ENCODE results near the gene FBRS.
A peak's percentile ranks its signal among the peaks of the same experiment; 100 is the strongest.
"Not testable (repeated sequence)": the region's sequence is repeated elsewhere in the genome, so short reads cannot be mapped to it uniquely, and the experiment has no call there.

The FBRS gene

DNA sequence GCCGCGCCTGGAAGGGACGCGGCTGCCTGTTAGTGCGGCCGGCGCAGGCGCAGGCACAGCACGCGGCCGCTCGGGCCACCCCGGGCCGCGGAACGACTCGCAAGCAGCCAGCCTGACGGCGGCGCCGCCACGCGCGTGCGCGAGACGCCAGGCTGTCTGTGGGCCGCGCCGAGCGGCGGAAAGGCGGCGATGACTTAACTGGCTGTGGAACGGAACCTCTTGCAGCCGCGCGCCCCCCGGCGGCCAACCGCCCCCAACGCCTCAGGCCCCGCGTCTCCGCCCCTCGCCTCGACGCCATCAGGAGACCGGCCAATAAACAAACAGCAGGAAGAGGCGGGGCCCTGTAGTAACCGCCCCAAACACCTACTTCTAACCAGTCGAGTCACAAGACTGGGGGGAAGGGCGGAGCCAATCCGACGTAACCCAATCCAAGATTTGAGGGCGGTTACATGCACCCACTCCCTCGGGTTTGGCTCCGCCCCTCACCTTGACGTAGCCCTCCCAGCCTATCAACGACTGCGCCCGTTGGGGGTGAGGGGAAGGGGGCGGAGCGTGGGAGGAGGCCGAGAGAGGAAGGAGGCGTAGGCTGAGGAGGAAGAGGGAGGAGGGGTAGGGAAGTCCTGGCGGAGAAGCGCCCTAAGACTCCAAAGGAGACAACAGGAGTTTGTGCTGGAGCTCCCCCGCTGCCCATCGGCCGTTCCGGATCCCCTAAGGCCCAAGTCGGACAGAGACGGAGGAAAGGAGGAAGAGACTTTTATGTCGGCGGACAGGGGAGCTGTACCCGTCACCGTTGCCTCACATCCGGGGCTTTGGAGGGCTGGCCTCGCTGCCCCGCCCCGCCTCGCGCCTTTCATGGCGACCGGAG is at the start of gene FBRS:
TSS of gene FBRS (plus strand) at position 566 of the 865 bp plus-strand sequence. CDS start 1,088 bp downstream, outside the sequence.
- DNase-seq (ENCODE audit: low read depth) = peak; percentile 100

DNA sequence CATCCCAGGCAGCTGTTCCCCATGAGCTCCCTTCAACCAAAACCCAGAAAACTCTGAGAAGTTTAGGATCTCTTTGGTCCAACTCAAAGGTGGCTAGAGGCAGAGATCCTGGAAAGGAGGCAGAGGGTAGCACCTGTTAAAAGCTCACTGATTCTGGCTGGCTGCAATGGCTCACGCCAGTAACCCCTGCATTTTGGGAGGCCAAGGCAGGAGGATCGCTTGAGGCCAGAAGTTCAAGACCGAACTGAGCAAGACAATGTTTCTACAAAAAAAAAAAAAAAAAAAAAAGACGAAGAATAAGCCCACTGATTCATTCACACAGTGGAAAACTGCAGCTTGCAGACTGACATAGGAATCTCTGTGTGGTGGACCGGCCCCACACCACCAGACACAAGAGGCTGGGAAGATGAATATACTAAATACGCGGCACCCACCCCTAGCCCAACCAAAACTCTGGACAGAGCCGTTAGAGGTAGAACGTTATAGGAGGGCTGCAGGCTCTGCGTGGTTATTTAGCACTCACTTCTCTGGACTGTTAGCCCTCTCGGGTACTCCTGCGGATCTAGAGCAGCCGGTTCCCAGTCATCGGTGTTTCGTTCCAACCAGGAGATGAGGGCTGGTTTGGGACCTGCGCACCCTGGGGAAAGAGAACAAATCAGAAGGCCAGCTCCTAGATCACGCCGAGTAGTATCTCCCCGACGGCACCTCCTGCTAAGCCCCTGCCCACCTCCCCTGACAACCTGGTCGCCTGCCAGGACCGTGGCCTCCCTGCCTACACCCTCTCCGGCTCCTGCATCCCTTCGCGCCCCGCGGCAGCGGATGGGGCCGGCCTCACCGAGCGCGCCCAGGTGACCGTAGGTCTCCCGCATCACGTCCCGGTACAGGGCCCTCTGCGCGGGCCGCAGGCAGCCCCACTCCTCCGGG is 49.0 kb upstream of the FBRS start:
- DNase-seq (ENCODE audit: low read depth) = no peak

DNA sequence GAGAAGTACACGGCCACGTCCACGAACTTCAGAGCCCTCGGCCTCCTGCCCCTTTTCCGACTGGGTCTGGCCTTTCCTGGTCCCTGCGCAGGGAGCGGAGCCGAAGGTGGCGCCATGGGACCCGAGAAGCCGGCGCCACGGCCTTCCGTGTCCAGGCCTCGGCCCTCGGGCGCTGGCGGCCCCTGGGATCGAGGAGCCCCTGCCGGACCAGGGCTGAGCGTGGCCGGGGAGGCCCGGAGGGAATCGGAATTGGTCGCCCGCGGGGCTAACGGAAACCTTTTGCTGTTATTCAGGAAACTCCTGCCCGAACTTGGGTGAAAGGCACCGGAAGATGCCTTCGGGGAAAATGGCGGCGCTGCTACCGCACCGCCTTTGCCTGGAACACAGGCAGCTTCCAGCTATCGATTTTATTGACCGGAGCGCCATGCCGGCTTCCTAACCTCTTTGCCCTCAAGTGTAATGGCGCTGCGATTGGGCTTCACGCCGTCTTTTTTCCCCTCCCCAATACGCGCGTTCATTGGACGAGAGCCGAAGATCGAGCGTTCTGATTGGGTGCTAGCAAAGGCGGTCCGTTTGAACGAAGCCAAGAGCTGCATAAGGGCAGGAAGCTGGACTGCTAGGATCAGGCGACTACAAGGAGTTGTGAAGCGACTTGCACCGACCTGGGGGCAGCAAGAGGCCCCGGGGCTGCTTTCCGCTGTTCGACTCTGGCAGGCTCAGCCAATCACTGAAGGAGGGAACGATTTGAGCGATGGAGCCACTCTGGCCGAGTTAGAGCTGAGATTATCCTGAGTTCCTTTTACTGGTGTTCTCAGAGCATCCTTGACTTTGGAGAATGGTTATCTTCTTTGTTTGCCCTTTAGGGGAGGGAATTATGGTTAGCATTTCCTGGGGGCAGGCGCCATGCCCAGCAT is 48.0 kb upstream of the FBRS start, which contains the start of gene ZNF689:
TSS of gene ZNF689 (minus strand) at position 464 of the 914 bp plus-strand sequence. CDS start at position 116, 348 bp downstream.
- peak; percentile 89 for DNase-seq (ENCODE audit: low read depth)

DNA sequence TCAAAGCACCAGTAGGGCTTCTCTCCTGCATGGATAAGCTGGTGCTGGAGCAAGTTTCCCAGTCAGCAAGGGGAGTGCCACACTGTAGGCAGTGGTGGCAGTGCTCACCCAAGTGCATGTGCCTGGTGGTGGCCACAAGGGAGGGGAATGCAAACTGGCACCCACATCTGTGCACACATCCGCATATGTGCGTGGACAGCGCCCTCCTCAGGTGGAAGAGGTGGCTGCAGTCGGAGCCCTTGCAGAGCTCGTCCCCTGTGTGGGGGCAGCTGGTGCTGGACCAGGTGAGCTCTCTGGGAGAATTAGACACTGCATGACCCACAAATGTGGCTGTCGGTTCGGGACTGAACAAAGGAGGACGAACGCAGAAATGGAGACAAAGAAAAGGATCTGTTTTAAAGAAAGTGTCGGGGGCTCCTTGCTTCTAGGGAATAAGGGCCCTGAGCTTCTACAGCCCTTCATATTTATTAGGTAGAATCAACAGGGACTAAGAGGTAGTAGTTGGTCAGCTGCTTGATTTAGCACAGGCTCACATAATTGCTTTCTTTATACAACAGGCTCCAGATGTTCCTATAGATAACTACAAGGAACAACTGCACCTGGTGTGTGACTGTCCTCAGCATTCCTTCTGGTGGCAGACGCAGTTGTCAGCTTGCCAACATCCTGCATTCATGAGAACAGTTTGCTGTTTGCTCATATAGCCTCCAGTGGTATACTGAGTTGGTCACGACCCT is 42.7 kb upstream of the FBRS start:
- DNase-seq (ENCODE audit: low read depth) = peak; percentile 37

DNA sequence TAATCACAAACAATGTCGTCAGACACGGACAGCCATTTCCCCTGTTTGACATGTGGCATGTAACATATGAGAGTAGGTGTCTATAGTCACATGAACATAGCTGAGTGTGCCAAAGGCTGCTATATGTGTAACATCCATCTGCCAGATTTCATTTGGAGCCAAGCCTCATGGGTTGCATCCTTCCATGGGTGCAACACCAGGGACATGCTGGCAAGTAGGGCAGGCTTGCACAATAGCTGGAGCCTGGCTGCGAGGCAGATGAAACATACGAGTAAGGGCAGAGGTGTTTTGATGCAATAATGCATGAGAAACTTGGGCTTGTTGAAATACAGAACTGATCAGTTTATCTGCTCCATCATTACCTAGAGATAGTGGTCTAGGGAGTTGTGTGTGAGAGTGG is 39.0 kb upstream of the FBRS start:
- DNase-seq (ENCODE audit: low read depth) = no peak

DNA sequence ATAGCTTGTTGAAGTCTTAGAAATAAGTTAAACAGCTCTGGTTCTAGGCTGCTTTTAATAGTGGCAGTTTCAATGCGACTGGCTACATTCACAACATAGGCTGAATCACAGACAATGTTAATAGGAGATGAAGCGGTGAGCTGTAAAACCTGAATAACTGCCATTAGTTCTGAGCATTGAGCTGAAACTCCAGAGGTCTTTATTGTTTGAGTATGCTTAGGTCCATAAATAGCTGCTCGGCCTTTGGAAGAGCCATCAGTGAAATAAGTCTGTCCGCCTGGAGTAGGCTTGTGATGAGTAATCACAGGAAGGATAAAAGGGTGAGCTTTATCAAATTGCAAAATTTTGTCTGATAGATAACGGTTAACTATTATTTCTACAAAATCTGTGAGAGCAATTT is 38.6 kb upstream of the FBRS start:
- no peak for DNase-seq (ENCODE audit: low read depth)

DNA sequence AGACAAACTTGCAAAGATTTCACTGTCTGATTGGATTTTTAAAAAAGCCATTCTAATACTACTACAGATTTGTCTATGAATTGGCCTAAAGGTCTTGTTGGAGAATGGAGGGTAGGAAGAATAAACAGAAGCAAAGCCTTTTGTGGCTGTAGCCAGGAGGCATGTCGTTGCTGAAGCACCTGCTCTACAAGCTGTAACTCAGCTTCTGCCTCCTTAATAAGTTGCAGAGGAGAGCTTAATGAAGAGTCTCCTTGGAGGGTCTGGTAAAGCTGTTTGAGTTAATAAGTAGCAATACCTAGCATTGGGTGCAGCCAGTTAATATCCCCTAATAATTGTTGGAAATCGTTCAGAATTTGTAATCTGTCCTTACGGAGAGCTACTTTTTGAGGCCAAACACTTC is 38.1 kb upstream of the FBRS start:
- DNase-seq (ENCODE audit: low read depth) = no peak

DNA sequence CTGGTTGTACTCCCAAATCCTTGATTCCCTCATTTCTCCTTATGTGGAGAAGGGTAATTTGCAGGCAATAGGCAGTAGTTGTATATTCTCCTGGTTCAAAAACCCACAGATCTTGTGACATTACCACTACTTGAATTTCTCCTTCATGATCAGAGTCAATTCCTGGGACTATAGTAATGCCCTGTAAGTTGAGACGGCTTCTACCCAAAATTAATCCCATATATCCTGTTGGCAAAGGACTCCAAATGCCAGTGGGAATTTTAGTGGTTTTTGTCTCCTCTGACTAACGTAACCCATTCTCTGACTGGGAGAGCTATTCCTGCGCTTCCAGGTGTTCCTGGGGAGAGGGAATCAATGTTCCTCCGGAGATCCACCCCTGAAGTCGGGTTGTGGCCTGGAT is 36.5 kb upstream of the FBRS start:
- no peak for DNase-seq (ENCODE audit: low read depth)

DNA sequence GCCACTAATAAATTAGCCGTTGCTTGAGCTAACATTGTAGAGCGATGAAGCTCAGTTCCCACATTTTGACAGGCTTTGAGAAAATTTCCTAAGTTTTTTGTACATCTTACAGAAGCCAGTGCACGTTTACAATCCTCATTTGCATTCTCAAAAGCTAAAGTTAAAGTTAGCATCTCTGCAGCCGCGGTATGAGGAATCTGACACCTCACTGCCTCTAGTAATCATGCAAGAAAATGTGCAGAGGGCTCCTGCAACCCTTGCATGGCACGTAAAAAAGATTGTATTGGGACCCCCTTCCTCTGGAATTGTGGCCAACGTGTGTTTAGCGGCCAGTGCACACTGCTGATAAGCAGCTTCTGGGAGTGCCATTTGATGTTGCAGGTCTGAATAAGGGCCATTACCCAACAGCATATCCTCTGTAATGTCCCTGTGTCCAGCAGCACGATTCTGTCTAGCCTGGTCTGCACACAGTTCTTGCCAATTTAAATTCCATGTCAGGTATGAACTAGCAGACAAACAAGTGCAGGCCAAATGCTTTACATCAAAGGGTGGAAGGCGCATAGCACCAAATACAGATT is 35.7 kb upstream of the FBRS start:
- no peak for DNase-seq (ENCODE audit: low read depth)

DNA sequence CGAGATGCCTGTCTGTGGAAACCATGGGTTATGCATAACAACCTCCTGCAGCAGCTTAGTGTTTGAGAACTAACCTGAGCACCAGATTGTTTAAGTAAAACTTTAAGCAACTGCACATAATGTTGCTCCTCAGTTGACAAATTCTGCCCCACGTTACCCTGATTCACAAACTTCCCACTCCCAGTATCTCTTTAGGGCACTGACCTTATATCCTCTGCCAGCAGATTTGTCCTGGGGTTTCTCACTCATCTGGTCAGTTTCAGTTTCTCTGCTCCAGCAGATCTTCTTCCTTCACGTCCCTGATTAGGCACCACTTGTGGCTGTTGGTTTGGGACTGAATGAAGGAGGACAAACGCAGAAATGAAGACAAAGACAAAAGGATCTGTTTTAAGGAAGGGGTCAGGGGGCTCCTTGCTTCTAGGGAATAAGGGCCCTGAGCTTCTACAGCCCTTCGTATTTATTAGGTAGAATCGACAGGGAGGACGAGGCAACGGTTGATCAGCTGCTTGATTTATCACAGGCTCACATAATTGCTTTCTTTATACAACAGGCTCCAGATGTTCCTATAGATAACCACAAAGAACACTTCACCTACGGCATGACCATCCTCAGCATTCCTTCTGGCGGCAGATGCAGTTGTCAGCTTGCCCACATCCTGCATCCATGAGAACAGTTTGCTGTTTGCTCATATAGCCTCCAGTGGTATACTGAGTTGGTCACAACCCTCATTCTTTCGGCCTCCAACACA is 34.5 kb upstream of the FBRS start:
- no peak for DNase-seq (ENCODE audit: low read depth)

DNA sequence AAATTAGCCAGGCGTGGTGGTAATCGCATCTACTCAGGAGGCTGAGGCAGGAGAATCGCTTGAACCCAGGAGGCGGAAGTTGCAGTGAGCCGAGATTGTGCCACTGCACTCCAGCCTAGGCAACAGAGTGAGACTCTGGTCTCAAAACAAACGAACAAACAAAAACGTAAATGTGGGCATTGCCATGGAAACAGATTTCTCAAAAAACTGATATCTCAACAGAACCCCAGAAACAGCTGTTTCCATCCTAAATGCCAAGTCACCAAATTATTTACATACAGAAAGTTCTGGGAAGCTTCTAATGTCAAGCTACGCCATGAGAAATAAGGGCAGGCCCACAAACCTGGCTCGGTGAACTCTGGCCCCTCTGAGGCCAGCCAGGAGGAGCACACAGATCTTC is 32.0 kb upstream of the FBRS start:
- no peak for DNase-seq (ENCODE audit: low read depth)

DNA sequence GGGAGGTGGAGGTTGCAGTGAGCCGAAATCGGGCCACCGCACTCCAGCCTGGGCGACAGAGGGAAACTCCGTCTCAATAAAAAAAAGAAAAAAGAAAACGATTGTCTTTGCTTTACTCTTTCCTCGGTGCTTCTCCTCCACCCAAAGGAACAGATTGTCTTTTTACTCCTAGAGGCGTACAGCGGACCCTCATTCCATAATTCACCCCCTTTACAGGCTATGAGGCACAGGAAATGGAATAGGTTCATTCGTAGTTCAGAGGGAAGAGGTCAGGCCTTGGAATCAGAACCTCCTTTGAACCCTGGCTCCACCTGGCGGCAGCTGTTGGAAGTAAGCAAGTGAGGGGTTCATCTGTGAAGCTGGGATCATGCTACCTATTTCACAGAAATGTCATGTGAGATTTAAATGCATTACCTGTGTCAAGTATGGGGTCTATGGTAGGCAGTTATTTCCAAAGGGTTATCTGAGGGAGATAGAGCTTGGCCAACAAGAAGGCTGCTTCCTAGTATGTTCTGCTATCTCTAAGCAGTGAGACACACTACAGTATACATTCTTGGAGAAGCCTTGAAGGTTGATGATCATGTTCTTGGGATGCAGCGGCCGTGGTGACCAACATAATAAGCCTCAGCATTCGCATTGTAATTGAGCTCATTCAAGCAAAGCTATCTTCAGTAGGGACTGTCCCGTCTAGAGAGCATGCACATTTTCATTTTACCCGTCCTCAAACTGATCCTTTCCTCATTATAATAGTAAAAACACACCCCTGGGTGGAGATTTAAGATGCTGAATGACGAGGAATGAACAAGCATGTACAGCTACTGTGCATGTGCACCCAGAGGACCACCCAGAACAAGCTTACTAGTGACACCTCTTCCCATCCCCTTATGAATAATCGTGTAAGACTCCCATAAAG is 29.3 kb upstream of the FBRS start:
- DNase-seq (ENCODE audit: low read depth) = peak; percentile 58

DNA sequence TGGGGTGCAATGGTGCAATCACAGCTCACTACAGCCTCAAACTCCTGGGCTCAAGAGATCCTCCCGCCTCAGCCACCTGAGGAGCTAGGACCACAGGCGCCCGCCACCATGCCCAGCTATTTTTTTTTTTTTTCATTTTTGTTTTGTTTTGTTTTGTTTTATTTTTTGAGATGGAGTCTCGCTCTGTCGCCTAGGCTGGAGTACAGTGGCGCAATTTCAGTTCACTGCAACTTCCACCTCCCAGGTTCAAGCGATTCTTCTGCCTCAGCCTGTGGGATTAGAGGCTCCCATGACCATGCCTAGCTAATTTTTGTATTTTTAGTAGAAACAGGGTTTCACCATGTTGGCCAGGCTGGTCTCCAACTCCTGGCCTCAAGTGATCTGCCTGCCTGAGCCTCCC is 25.8 kb upstream of the FBRS start:
- DNase-seq (ENCODE audit: low read depth) = not testable (repeated sequence)

DNA sequence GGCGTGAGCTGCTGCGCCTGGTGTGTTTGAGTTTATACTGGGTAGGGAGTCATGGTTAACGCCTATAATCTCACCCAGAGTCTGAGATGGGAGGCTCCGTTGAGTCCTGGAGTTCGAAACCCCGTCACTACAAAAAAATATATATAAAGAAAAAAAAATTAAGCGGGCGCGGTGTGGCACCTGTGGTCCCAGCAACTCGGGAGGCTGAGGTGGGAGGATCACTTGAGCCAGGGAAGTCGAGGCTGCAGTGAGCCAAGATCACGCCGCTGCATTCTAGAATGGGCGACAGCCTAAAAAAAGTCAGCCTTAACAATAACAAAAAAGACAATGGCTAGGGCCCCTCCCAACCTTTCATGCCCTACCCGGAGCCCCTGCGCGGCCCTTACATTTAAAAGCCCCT is 24.7 kb upstream of the FBRS start:
- no peak for DNase-seq (ENCODE audit: low read depth)

DNA sequence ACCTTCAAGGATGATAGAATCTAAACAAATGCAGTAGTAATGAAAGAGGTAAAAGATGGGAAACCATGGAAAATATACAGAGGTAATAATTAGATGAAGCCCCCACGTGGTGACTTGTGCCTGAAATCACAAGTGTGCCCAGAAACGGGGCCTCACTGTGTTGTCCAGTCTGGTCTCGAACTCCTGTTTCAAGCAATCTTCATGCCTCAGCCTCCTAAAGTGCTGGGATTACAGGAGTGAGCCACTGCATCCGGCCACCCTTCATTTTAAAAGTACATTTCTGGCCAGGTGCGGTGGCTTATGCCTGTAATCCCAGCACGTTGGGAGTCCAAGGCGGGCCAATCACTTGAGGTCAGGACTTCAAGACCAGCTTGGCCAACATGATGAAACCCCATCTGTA is 21.6 kb upstream of the FBRS start:
- no peak for DNase-seq (ENCODE audit: low read depth)

DNA sequence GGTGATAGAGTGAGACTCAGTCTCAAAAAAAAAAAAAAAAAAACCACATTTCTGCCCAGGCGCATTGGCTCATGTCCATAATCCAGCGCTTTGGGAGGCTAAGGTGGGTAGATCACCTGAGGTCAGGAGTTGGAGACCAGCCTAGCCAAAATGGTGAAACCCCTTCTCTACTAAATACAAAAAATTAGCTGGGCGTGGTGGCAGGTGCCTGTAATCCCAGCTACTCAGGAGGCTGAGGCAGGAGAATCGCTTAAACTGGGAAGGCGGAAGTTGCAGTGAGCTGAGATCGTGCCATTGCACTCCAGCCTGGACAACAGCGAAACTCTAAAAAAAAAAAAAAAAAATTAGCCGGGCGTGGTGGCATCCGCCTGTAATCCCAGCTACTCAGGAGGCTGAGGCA is 21.1 kb upstream of the FBRS start:
- DNase-seq (ENCODE audit: low read depth) = not testable (repeated sequence)

DNA sequence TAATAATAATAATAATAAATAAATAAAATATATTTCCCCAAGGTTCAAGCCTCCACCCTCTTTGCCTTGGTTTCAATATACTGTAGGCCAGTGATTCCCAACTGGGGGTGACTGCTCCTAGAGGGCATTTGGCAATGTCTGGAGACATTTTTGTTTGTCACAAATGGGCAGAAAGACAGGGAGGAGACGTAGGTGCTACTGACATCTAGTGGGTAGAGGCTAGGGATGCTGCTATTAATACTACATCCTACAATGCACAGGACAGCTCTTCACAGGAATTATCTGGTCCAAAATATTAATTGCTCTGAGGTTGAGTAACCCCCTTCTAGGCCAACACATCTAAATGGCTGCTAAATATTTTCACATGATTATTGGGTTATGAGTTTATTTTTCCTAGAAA is 20.3 kb upstream of the FBRS start:
- no peak for DNase-seq (ENCODE audit: low read depth)

DNA sequence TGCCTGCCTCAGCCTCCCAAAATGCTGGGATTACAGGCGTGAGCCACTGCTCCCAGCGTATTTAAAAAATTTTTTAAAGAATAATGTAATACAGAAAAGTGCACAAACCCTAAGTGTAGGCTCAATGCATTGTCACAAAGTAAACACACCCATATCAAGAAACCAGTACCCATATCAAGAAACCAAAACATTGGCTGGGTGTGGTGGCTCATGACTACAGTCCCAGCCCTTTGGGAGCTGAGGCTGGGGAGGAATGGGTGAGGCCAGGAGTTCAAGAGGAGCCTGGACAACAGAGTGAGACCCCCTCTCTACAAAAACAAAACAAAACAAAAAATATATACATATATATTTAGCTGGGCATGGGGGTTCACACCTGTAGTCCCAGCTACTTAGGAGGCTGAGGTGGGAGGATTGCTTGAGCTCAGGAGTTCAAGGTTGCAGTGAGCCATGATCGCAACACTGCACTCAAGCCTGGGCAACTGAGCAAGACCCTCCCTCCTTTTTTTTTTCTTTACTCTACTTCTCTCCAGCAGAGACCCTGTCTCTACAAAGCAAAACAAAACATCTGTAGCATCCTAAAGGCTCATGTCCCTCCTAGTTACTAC is 16.8 kb upstream of the FBRS start:
- no peak for DNase-seq (ENCODE audit: low read depth)
